PC-9 (cell line): Measurements from ENCODE around the gene BMERB1. TPM values are rescaled to one million over a fixed set of nuclear protein-coding genes. Genes with fewer than 3 reads are reported as not detected.

Source experiments
- BruUV-seq: library from RNA; stranded (reverse); fragments of 400-500 nt; replicated peaks from 2 replicates; lab custom pipeline; 2021; lab: Mats Ljungman, UMichigan
- CTCF ChIA-PET: fragments of 300-600 bp; sonication (Branson Sonifier 250); formaldehyde crosslinking; loops from one replicate; lab custom pipeline; 2022; ENCODE audit warnings: antibody characterized with exemption; lab: Charles Lee
- POLR2A ChIA-PET: fragments of 300-600 bp; sonication (Branson Sonifier 250); formaldehyde crosslinking; loops from one replicate; lab custom pipeline; 2022; ENCODE audit warnings: antibody characterized with exemption; ENCODE audit not compliant: unreplicated experiment; lab: Charles Lee
- DNase-seq, 2 experiments: peaks; one replicate each; pipeline versions ENCODE4 v3.0.0 to v3.0.0-alpha.2; 2015 to 2022; ENCODE audit warnings: mixed read lengths in 1 of 2
- H2AFZ ChIP-seq: fragments of 200-600 bp; sonication (generic); 2 replicates; pipeline ENCODE4 v1.8.1; 2017; ENCODE audit warnings: antibody characterized with exemption
- H3F3A ChIP-seq: fragments of 200-600 bp; sonication (generic); 2 replicates; pipeline ENCODE4 v1.8.1; 2017; ENCODE audit warnings: antibody characterized with exemption, mild to moderate bottlenecking, low read depth; ENCODE audit not compliant: insufficient read depth
- H3K27ac ChIP-seq: fragments of 200-600 bp; sonication (generic); 2 replicates; pipeline ENCODE4 v1.6.1; 2016; ENCODE audit warnings: mixed run types
- H3K27me3 ChIP-seq: fragments of 200-600 bp; sonication (generic); 2 replicates; pipeline ENCODE4 v1.6.1; 2016; ENCODE audit warnings: low read depth, mixed run types; ENCODE audit not compliant: insufficient read depth
- H3K36me3 ChIP-seq: fragments of 200-600 bp; sonication (generic); 2 replicates; pipeline ENCODE4 v1.6.1; 2016; ENCODE audit warnings: low read depth, mixed run types
- H3K4me1 ChIP-seq: fragments of 200-600 bp; sonication (generic); replicated peaks from 2 replicates; pipeline ENCODE4 v1.6.1; 2016; ENCODE audit warnings: mixed run types; ENCODE audit not compliant: insufficient read depth
- H3K4me2 ChIP-seq: fragments of 200-600 bp; sonication (generic); 2 replicates; pipeline ENCODE4 v1.6.1; 2017; ENCODE audit warnings: mixed run types
- H3K4me3 ChIP-seq: fragments of 200-600 bp; sonication (generic); 2 replicates; pipeline ENCODE4 v1.6.1; 2016; ENCODE audit warnings: mixed run types
- H3K79me2 ChIP-seq: fragments of 200-600 bp; sonication (generic); 2 replicates; pipeline ENCODE4 v1.6.1; 2017; ENCODE audit warnings: low read depth, mixed run types
- H3K9me2 ChIP-seq: fragments of 200-600 bp; sonication (generic); 2 replicates; pipeline ENCODE4 v1.8.1; 2017; ENCODE audit warnings: mild to moderate bottlenecking; ENCODE audit not compliant: insufficient read depth
- H3K9me3 ChIP-seq: fragments of 200-600 bp; sonication (generic); 2 replicates; pipeline ENCODE4 v1.8.1; 2016; ENCODE audit warnings: low read depth; ENCODE audit not compliant: insufficient read depth
- H4K20me1 ChIP-seq: fragments of 200-600 bp; sonication (generic); 2 replicates; pipeline ENCODE4 v1.8.1; 2017; ENCODE audit not compliant: insufficient read depth
- CTCF ChIP-seq: fragments of 200-600 bp; sonication (generic); conservative IDR thresholded peaks from 2 replicates; pipeline ENCODE4 v1.6.1; 2017; ENCODE audit warnings: mixed run types, antibody characterized with exemption, mild to moderate bottlenecking, moderate library complexity
- EZH2 ChIP-seq: fragments of 200-600 bp; sonication (generic); IDR thresholded peaks from 2 replicates; pipeline ENCODE4 v1.8.0; 2017; ENCODE audit warnings: antibody characterized with exemption, low read depth
- intact Hi-C: fragments of 100-400 bp; cut with micrococcal nuclease; formaldehyde crosslinking; loops from one replicate; pipeline ENCODE4 v1.10.0; 2022; ENCODE audit not compliant: unreplicated experiment
- total RNA-seq: library from RNA; stranded (reverse); gene quantifications from 2 replicates; pipeline ENCODE4 v1.2.3, GENCODE V29; 2021

The BMERB1 gene
- total RNA-seq, 1 experiment from 2014 or later: 4.3 TPM

GRCh38 chr16:15578824-15579223, 144.4 kb downstream of the BMERB1 start:
- H3K4me3 ChIP-seq: no peak overlapping the region
- H3K36me3 ChIP-seq: no peaks in the 10 kb centered on the region
- no peak for DNase-seq
- no peak overlapping the region for H2AFZ ChIP-seq
- H3K9me3 ChIP-seq: 0 out of 2 replicates have a peak, but pooled peaks cover 4% of the 10 kb centered on the region
- no peaks in the 10 kb centered on the region for H3K27me3 ChIP-seq
- peaks cover 26% of the 10 kb centered on the region for H3F3A ChIP-seq
- no peaks in the 10 kb centered on the region for H3K9me2 ChIP-seq
- intact Hi-C loops: no loop called here
- H4K20me1 ChIP-seq: no peaks in the 10 kb centered on the region
- H3K27ac ChIP-seq: no peak overlapping the region
- no TSS peak for BruUV-seq
- ChIA-PET POLR2A (no interaction called here), CTCF (no interaction called here)
- TF ChIP-seq EZH2 (no peak), CTCF (no peak)
- peaks cover 56% of the 10 kb centered on the region for H3K4me1 ChIP-seq
- no peak overlapping the region for H3K4me2 ChIP-seq
- H3K79me2 ChIP-seq: no peaks in the 10 kb centered on the region

- Histone ChIP-seq H3K9me2 (no peaks in the 10 kb centered on the region), H3K79me2 (no peaks in the 10 kb centered on the region), H3F3A (peaks cover 14% of the 10 kb centered on the region), H3K36me3 (no peaks in the 10 kb centered on the region), H3K4me3 (no peak overlapping the region), H3K4me2 (no peak overlapping the region), H3K27ac (no peak overlapping the region; the same call in 1 of the 2 replicates), H4K20me1 (no peaks in the 10 kb centered on the region), H2AFZ (no peak overlapping the region), H3K4me1 (peaks cover 32% of the 10 kb centered on the region), H3K27me3 (no peaks in the 10 kb centered on the region), H3K9me3 (peaks cover 14% of the 10 kb centered on the region; the same call in 1 of the 2 replicates)
- CTCF ChIA-PET: no interaction called here
- no TSS peak for BruUV-seq
- POLR2A ChIA-PET: no interaction called here
- intact Hi-C loops: no loop called here
- DNase-seq: no peak
- TF ChIP-seq EZH2: no peak
- TF ChIP-seq CTCF: no peak
These were observed 146.9 kb downstream of the BMERB1 start for GRCh38 chr16:15581127-15581815.

- H3K9me2 ChIP-seq: no peaks in the 10 kb centered on the region
- no peak for DNase-seq
- H3K27ac ChIP-seq: no peak overlapping the region
- H4K20me1 ChIP-seq: no peaks in the 10 kb centered on the region
- no peak overlapping the region for H2AFZ ChIP-seq
- no peaks in the 10 kb centered on the region for H3K27me3 ChIP-seq
- no peaks in the 10 kb centered on the region for H3K79me2 ChIP-seq
- ChIA-PET POLR2A (no interaction called here), CTCF (no interaction called here)
- H3K4me3 ChIP-seq: no peak overlapping the region
- intact Hi-C loops: no loop called here
- no peak overlapping the region for H3K4me2 ChIP-seq
- TF ChIP-seq EZH2 (no peak), CTCF (no peak)
- H3K4me1 ChIP-seq: peaks cover 16% of the 10 kb centered on the region
- no TSS peak for BruUV-seq
- H3F3A ChIP-seq: peaks cover 5% of the 10 kb centered on the region; the same call in 1 of the 2 replicates
- H3K36me3 ChIP-seq: peaks cover 7% of the 10 kb centered on the region; the same call in 1 of the 2 replicates
- H3K9me3 ChIP-seq: peaks cover 15% of the 10 kb centered on the region; the same call in 1 of the 2 replicates
These were observed 149.1 kb downstream of the BMERB1 start for GRCh38 chr16:15583526-15583925.
